ENCODE measurements around the gene SUSD4. TPM values are rescaled to one million over a fixed set of nuclear protein-coding genes. Genes with fewer than 3 reads are reported as not detected.

The SUSD4 gene
- total RNA-seq, 1 experiment from 2014 or later = 7.2 TPM

- peaks cover 21% of the 10 kb centered on the region for H3K4me1 Mint-ChIP-seq (ENCODE audit: low read depth, unreplicated experiment)
- H3K27me3 Mint-ChIP-seq (ENCODE audit: unreplicated experiment) = no peaks in the 10 kb centered on the region
- H3K4me3 Mint-ChIP-seq (ENCODE audit: low read depth, unreplicated experiment) = no peak overlapping the region
- CTCF ChIA-PET = interaction anchor here (0.6 kb wide), 1 partner anchor 70 kb away, joined by 7 read pairs; no protein-coding TSS in a partner anchor
- no peaks in the 10 kb centered on the region for H3K9me3 Mint-ChIP-seq (ENCODE audit: low read depth, unreplicated experiment)
- no peak for DNase-seq
- H3K27ac Mint-ChIP-seq (ENCODE audit: unreplicated experiment) = no peak overlapping the region
- H3K36me3 Mint-ChIP-seq (ENCODE audit: insufficient read depth, unreplicated experiment) = no peaks in the 10 kb centered on the region
- intact Hi-C loops (cut with micrococcal nuclease; ENCODE audit: unreplicated experiment) = no loop called here
- TF ChIP-seq CTCF (IDR thresholded peaks at IDR 0.05; ENCODE audit: unreplicated experiment) = no peak
- BruUV-seq (replicated peaks) = no TSS peak
Measured at GRCh38 chr1:223207293-223208066, 156.5 kb downstream of the SUSD4 start.

GRCh38 chr1:223204424-223204823 is 159.6 kb downstream of the SUSD4 start:
- intact Hi-C loops (cut with micrococcal nuclease; ENCODE audit: unreplicated experiment) = no loop called here
- H3K4me3 Mint-ChIP-seq (ENCODE audit: low read depth, unreplicated experiment) = no peak overlapping the region
- H3K27ac Mint-ChIP-seq (ENCODE audit: unreplicated experiment) = no peak overlapping the region
- CTCF ChIA-PET = interaction anchor here (0.9 kb wide), 1 partner anchor 22 kb away, joined by 4 read pairs; no protein-coding TSS in a partner anchor
- no peaks in the 10 kb centered on the region for H3K36me3 Mint-ChIP-seq (ENCODE audit: insufficient read depth, unreplicated experiment)
- peaks cover 8% of the 10 kb centered on the region for H3K4me1 Mint-ChIP-seq (ENCODE audit: low read depth, unreplicated experiment)
- no TSS peak for BruUV-seq (replicated peaks)
- peaks cover 2% of the 10 kb centered on the region for H3K9me3 Mint-ChIP-seq (ENCODE audit: low read depth, unreplicated experiment)
- no peak for TF ChIP-seq CTCF (IDR thresholded peaks at IDR 0.05; ENCODE audit: unreplicated experiment)
- no peak for DNase-seq
- no peaks in the 10 kb centered on the region for H3K27me3 Mint-ChIP-seq (ENCODE audit: unreplicated experiment)

- TF ChIP-seq CTCF (IDR thresholded peaks at IDR 0.05; ENCODE audit: unreplicated experiment) = no peak
Measured at GRCh38 chr1:223203694-223204093, 160.3 kb downstream of the SUSD4 start.

GRCh38 chr1:223203034-223203408 is 161.0 kb downstream of the SUSD4 start:
- Mint-ChIP-seq H3K27me3 (ENCODE audit: unreplicated experiment) (no peaks in the 10 kb centered on the region), H3K27ac (ENCODE audit: unreplicated experiment) (no peak overlapping the region), H3K4me3 (ENCODE audit: low read depth, unreplicated experiment) (no peak overlapping the region), H3K36me3 (ENCODE audit: insufficient read depth, unreplicated experiment) (no peaks in the 10 kb centered on the region), H3K9me3 (ENCODE audit: low read depth, unreplicated experiment) (peaks cover 3% of the 10 kb centered on the region), H3K4me1 (ENCODE audit: low read depth, unreplicated experiment) (peaks cover 4% of the 10 kb centered on the region)
- no TSS peak for BruUV-seq (replicated peaks)
- DNase-seq = no peak
- no peak for TF ChIP-seq CTCF (IDR thresholded peaks at IDR 0.05; ENCODE audit: unreplicated experiment)
- CTCF ChIA-PET = interaction anchor here (1.4 kb wide), 1 partner anchor 13 kb away, joined by 3 read pairs; no protein-coding TSS in a partner anchor
- intact Hi-C loops (cut with micrococcal nuclease; ENCODE audit: unreplicated experiment) = no loop called here

More at GRCh38 chr1:223203694-223204093, 160.3 kb downstream of the SUSD4 start:
- no peaks in the 10 kb centered on the region for H3K27me3 Mint-ChIP-seq (ENCODE audit: unreplicated experiment)
- BruUV-seq (replicated peaks) = no TSS peak
- no peak for DNase-seq
- H3K36me3 Mint-ChIP-seq (ENCODE audit: insufficient read depth, unreplicated experiment) = no peaks in the 10 kb centered on the region
- H3K9me3 Mint-ChIP-seq (ENCODE audit: low read depth, unreplicated experiment) = peaks cover 2% of the 10 kb centered on the region
- CTCF ChIA-PET = no interaction called here
- intact Hi-C loops (cut with micrococcal nuclease; ENCODE audit: unreplicated experiment) = no loop called here
- H3K4me1 Mint-ChIP-seq (ENCODE audit: low read depth, unreplicated experiment) = peaks cover 1% of the 10 kb centered on the region
- no peak overlapping the region for H3K27ac Mint-ChIP-seq (ENCODE audit: unreplicated experiment)
- no peak overlapping the region for H3K4me3 Mint-ChIP-seq (ENCODE audit: low read depth, unreplicated experiment)
